ENCODE data around the gene PLXNC1.

DNA sequence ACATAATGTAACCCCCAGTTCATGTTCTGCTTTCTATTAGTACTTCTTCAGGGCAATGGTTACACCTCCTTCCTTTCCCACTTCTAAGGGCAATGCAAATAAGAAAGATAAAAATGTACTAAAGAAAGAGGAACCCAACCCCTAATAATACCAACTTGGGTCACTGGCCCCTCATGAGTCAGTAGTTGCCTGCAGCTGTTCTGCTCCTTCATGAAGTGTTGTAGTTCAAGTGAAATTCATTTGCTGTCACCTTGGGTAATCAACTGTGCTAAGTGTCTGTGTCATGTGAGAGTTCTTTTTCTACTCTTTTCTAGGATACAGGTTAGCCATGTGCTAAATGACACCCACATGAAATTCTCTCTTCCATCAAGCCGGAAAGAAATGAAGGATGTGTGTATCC, 91.8 kb downstream of the PLXNC1 start:
- TF ChIP-seq, protein P1, sequence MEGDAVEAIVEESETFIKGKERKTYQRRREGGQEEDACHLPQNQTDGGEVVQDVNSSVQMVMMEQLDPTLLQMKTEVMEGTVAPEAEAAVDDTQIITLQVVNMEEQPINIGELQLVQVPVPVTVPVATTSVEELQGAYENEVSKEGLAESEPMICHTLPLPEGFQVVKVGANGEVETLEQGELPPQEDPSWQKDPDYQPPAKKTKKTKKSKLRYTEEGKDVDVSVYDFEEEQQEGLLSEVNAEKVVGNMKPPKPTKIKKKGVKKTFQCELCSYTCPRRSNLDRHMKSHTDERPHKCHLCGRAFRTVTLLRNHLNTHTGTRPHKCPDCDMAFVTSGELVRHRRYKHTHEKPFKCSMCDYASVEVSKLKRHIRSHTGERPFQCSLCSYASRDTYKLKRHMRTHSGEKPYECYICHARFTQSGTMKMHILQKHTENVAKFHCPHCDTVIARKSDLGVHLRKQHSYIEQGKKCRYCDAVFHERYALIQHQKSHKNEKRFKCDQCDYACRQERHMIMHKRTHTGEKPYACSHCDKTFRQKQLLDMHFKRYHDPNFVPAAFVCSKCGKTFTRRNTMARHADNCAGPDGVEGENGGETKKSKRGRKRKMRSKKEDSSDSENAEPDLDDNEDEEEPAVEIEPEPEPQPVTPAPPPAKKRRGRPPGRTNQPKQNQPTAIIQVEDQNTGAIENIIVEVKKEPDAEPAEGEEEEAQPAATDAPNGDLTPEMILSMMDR (tag by site-specific recombination; IDR thresholded peaks at IDR 0.05) = no peak
- TF ChIP-seq YY1 (tag by site-specific recombination; IDR thresholded peaks at IDR 0.05) = no peak
- no peak for TF ChIP-seq ZNF513 (tag by site-specific recombination; IDR thresholded peaks at IDR 0.05)
- TF ChIP-seq ZNF175 (tag by site-specific recombination; IDR thresholded peaks at IDR 0.05) = no peak
- TF ChIP-seq ZSCAN30 (tag by site-specific recombination; IDR thresholded peaks at IDR 0.05) = no peak
- no peak for TF ChIP-seq ZNF274 (IDR thresholded peaks at IDR 0.05; ENCODE audit: low read length)
- no peak for TF ChIP-seq ZNF274 (tag by site-specific recombination; IDR thresholded peaks at IDR 0.05; ENCODE audit: borderline replicate concordance)
- no peak for TF ChIP-seq ZNF19 (tag by site-specific recombination; IDR thresholded peaks at IDR 0.05; ENCODE audit: low read depth)
- TF ChIP-seq REST (tag by site-specific recombination; IDR thresholded peaks at IDR 0.05) = no peak
- TF ChIP-seq SP2 (tag by site-specific recombination; IDR thresholded peaks at IDR 0.05) = no peak
- no peak for TF ChIP-seq PBX3 (CRISPR knock-in tag; IDR thresholded peaks at IDR 0.05)

Measured in HEK293 (cell line).